HepG2 (cell line): ENCODE data around the gene DNAAF3. TPM values are rescaled to one million over a fixed set of nuclear protein-coding genes. Genes with fewer than 3 reads are reported as not detected.

Source experiments
- AKAP8 ChIP-seq: sonication (generic); formaldehyde crosslinking; IDR thresholded peaks from 2 replicates; pipeline ENCODE4 v1.5.1; 2020; ENCODE audit warnings: mild to moderate bottlenecking, missing genetic modification reagents
- ARNTL ChIP-seq: sonication (generic); formaldehyde crosslinking; IDR thresholded peaks from 2 replicates; pipeline ENCODE4 v1.4.0; 2020; ENCODE audit warnings: mild to moderate bottlenecking, missing genetic modification reagents
- ATF5 ChIP-seq: sonication (generic); formaldehyde crosslinking; IDR thresholded peaks from 2 replicates; pipeline ENCODE4 v1.4.0; 2020; ENCODE audit warnings: mild to moderate bottlenecking, low read depth, missing genetic modification reagents
- CREB1 ChIP-seq, 2 experiments: fragments of 450-650 bp in 1 of 2; IDR thresholded peaks; 2 replicates each; pipeline ENCODE4 v1.6.1; 2016 to 2017; ENCODE audit warnings: control low read depth in 1 of 2, mild to moderate bottlenecking in 1 of 2, missing compliant biosample characterization in 1 of 2, missing genetic modification characterization in 1 of 2
- DNMT3B ChIP-seq: conservative IDR thresholded peaks from 2 replicates; pipeline ENCODE4 v1.6.1; 2016; ENCODE audit warnings: missing biosample characterization, control low read depth
- ETV6 ChIP-seq: sonication (generic); formaldehyde crosslinking; conservative IDR thresholded peaks from 2 replicates; pipeline ENCODE4 v1.4.0; 2020; ENCODE audit warnings: missing genetic modification reagents
- HCFC1 ChIP-seq: fragments of 150-350 bp; IDR thresholded peaks from 2 replicates; pipeline ENCODE4 v1.6.1; 2014; ENCODE audit warnings: low read depth, low read length
- MAF1 ChIP-seq: sonication (generic); formaldehyde crosslinking; IDR thresholded peaks from 2 replicates; pipeline ENCODE4 v1.5.0; 2020; ENCODE audit warnings: missing genetic modification reagents, borderline replicate concordance
- MAFK ChIP-seq, 2 experiments: IDR thresholded peaks in 1 of 2; conservative IDR thresholded peaks in 1 of 2; 2 replicates each; pipeline ENCODE4 v1.6.1; 2011; ENCODE audit warnings: improper control_type of control experiment in 2 of 2, low read length in 2 of 2
- MLXIP ChIP-seq: sonication (generic); formaldehyde crosslinking; IDR thresholded peaks from 2 replicates; pipeline ENCODE4 v1.9.0; 2021; ENCODE audit warnings: missing genetic modification reagents, borderline replicate concordance
- MYNN ChIP-seq: sonication (generic); formaldehyde crosslinking; IDR thresholded peaks from 2 replicates; pipeline ENCODE4 v1.4.0; 2020; ENCODE audit warnings: mild to moderate bottlenecking, low read depth, missing genetic modification reagents
- RORA ChIP-seq: sonication (generic); formaldehyde crosslinking; IDR thresholded peaks from 2 replicates; pipeline ENCODE4 v1.5.0; 2020; ENCODE audit warnings: mild to moderate bottlenecking, missing genetic modification reagents, moderate library complexity
- SALL2 ChIP-seq: sonication (generic); formaldehyde crosslinking; IDR thresholded peaks from 2 replicates; pipeline ENCODE4 v1.8.1; 2023; ENCODE audit warnings: mild to moderate bottlenecking, missing genetic modification reagents, inconsistent platforms
- SATB2 ChIP-seq: sonication (generic); formaldehyde crosslinking; IDR thresholded peaks from 2 replicates; pipeline ENCODE4 v1.5.0; 2020; ENCODE audit warnings: missing genetic modification reagents
- SRSF9 ChIP-seq: fragments of 200-400 bp; formaldehyde crosslinking; IDR thresholded peaks from 2 replicates; pipeline ENCODE4 v1.6.1; 2018; ENCODE audit warnings: borderline replicate concordance, mild to moderate bottlenecking, low read depth, low read length; ENCODE audit not compliant: insufficient read depth, poor library complexity, severe bottlenecking
- ZNF235 ChIP-seq: sonication (generic); formaldehyde crosslinking; IDR thresholded peaks from 2 replicates; pipeline ENCODE4 v1.8.1; 2023; ENCODE audit warnings: mild to moderate bottlenecking, missing genetic modification reagents, borderline replicate concordance
- ZNF382 ChIP-seq: sonication (generic); formaldehyde crosslinking; IDR thresholded peaks from 2 replicates; pipeline ENCODE4 v1.5.0; 2020; ENCODE audit warnings: missing genetic modification reagents, mild to moderate bottlenecking, borderline replicate concordance
- ZNF570 ChIP-seq: sonication (generic); formaldehyde crosslinking; IDR thresholded peaks from 2 replicates; pipeline ENCODE4 v1.4.0; 2020; ENCODE audit warnings: mild to moderate bottlenecking, missing genetic modification reagents, borderline replicate concordance
- ZNF589 ChIP-seq: sonication (generic); formaldehyde crosslinking; conservative IDR thresholded peaks from 2 replicates; pipeline ENCODE4 v1.8.0; 2022; ENCODE audit warnings: mild to moderate bottlenecking, moderate library complexity, missing genetic modification reagents
- ZNF720 ChIP-seq: sonication (generic); formaldehyde crosslinking; IDR thresholded peaks from 2 replicates; pipeline ENCODE4 v1.4.0; 2020; ENCODE audit warnings: missing genetic modification reagents
- ZNF768 ChIP-seq: sonication (generic); formaldehyde crosslinking; IDR thresholded peaks from 2 replicates; pipeline ENCODE4 v1.4.0; 2020; ENCODE audit warnings: missing genetic modification reagents
- ZNF780A ChIP-seq: sonication (generic); formaldehyde crosslinking; IDR thresholded peaks from 2 replicates; pipeline ENCODE4 v1.8.0; 2022; ENCODE audit warnings: mild to moderate bottlenecking, missing genetic modification reagents, moderate library complexity
- ZNF839 ChIP-seq: sonication (generic); formaldehyde crosslinking; IDR thresholded peaks from 2 replicates; pipeline ENCODE4 v1.4.0; 2020; ENCODE audit warnings: missing genetic modification reagents, mild to moderate bottlenecking, borderline replicate concordance
- ZSCAN31 ChIP-seq: sonication (generic); formaldehyde crosslinking; IDR thresholded peaks from 2 replicates; pipeline ENCODE4 v1.5.0; 2020; ENCODE audit warnings: low read depth, mild to moderate bottlenecking, missing genetic modification reagents
- polyA plus RNA-seq, 8 experiments: library from polyadenylated mRNA; depleted of rRNA in 3 of 8; stranded (reverse) in 7 of 8; unstranded in 1 of 8; fragments of >200 nt; fragmentation: Illumina TruSeq in 4 of 8; extraction: Trizol in 4 of 8; gene quantifications; 2 replicates each; pipeline versions ENCODE4 v1.2.1 to v1.2.3, GENCODE V29; 2011 to 2016; ENCODE audit warnings: low read depth in 4 of 8, missing spikeins in 1 of 8, mixed read lengths in 1 of 8; ENCODE audit not compliant: insufficient read depth in 1 of 8
- total RNA-seq, 5 experiments: library from RNA; depleted of rRNA; stranded (reverse); fragments of >200 nt; fragmentation: Illumina TruSeq; extraction: Trizol; gene quantifications; 2 replicates each; pipeline ENCODE4 v1.2.3, GENCODE V29; 2016; ENCODE audit warnings: low read depth in 1 of 5
- TF ChIP-seq, protein P1 (sequence below): sonication (generic); formaldehyde crosslinking; IDR thresholded peaks from 2 replicates; pipeline ENCODE4 v1.4.0; 2020; ENCODE audit warnings: missing genetic modification reagents

Gene DNAAF3
- total and polyA plus RNA-seq, 2 of the 13 experiments (the other 11 are each of a cell fraction or from before 2014, with no cell fraction given), result 0.30 to 0.40 TPM

- TF ChIP-seq SALL2 (no peak), MAFK (conservative IDR thresholded peaks at IDR 0.05 in 1 of 2, IDR thresholded peaks at IDR 0.05 in 1 of 2; ENCODE audit: low read length in 2 of 2) (no peak), RORA (no peak), ZNF235 (CRISPR knock-in tag) (no peak), ATF5 (CRISPR knock-in tag) (no peak), ZNF570 (CRISPR knock-in tag) (no peak), MLXIP (no peak), HCFC1 (peak; percentile 95), SATB2 (CRISPR knock-in tag) (no peak), ZNF589 (CRISPR knock-in tag) (no peak; the same call in 1 of the 2 replicates), ETV6 (CRISPR knock-in tag) (no peak), ZNF720 (CRISPR knock-in tag) (no peak), MAF1 (CRISPR knock-in tag) (no peak), DNMT3B (CRISPR knock-in tag) (no peak), ZSCAN31 (CRISPR knock-in tag) (no peak), CREB1 (IDR thresholded peaks at IDR 0.05) (no peak), CREB1 (CRISPR knock-in tag; IDR thresholded peaks at IDR 0.05) (no peak), ZNF780A (no peak), MYNN (CRISPR knock-in tag) (peak; percentile 87; the same call in 1 of the 2 replicates), ARNTL (CRISPR knock-in tag) (no peak), ZNF839 (CRISPR knock-in tag) (no peak), AKAP8 (CRISPR knock-in tag) (no peak), ZNF768 (CRISPR knock-in tag) (0 out of 2 replicates have a peak, but pooled peaks have one; percentile 19), ZNF382 (CRISPR knock-in tag) (no peak), SRSF9 (no peak)
- TF ChIP-seq, protein P1, sequence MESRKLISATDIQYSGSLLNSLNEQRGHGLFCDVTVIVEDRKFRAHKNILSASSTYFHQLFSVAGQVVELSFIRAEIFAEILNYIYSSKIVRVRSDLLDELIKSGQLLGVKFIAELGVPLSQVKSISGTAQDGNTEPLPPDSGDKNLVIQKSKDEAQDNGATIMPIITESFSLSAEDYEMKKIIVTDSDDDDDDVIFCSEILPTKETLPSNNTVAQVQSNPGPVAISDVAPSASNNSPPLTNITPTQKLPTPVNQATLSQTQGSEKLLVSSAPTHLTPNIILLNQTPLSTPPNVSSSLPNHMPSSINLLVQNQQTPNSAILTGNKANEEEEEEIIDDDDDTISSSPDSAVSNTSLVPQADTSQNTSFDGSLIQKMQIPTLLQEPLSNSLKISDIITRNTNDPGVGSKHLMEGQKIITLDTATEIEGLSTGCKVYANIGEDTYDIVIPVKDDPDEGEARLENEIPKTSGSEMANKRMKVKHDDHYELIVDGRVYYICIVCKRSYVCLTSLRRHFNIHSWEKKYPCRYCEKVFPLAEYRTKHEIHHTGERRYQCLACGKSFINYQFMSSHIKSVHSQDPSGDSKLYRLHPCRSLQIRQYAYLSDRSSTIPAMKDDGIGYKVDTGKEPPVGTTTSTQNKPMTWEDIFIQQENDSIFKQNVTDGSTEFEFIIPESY (CRISPR knock-in tag), result no peak
Observed at GRCh38 chr19:55178781-55179599, 12.6 kb upstream of the DNAAF3 start (continued).
